ENCODE results near the gene SUGP1.

The SUGP1 gene

DNA sequence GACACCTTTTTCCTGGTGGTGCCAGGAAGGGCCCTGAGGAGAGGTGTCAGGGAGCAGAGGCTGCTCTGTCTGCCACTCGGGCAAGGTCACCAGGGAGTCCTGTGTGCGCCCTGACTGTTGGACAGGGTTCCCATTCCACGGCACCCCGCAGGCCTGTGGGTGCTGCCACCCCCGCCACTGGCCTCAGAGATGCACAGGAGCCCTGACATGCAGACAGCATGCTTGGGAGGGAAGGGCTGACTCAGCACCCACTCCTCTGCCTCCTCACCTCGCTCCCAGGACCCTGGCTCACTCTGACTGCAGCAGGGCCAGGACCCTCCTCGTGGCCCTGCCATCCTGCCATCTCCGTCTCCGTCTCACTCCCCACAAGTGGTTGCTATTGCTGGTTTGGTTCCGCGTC, 25.7 kb upstream of the SUGP1 start:
- Histone ChIP-seq H3K79me2 (ENCODE audit: insufficient read depth, low read length) (no peaks in the 10 kb centered on the region), H3K4me1 (ENCODE audit: insufficient read depth, low read length, severe bottlenecking) (no peaks in the 10 kb centered on the region), H3K4me2 (ENCODE audit: low read length) (no peak overlapping the region), H3K4me3 (ENCODE audit: low read depth, low read length, poor library complexity, severe bottlenecking) (no peak overlapping the region), H3K9ac (ENCODE audit: low read length) (no peak overlapping the region), H3K36me3 (ENCODE audit: insufficient read depth, low read length) (peaks cover 77% of the 10 kb centered on the region), H3K9me3 (ENCODE audit: low read length) (no peaks in the 10 kb centered on the region), H3K9me2 (ENCODE audit: low read depth, low read length) (no peaks in the 10 kb centered on the region), H2AFZ (ENCODE audit: low read length) (no peak overlapping the region), H3K27me3 (ENCODE audit: insufficient read depth, low read length) (no peaks in the 10 kb centered on the region), H3K27ac (ENCODE audit: low read depth, low read length, poor library complexity, severe bottlenecking) (no peak overlapping the region), H3F3A (ENCODE audit: insufficient read depth, low read length) (no peaks in the 10 kb centered on the region), H4K20me1 (ENCODE audit: insufficient read depth, low read length) (no peaks in the 10 kb centered on the region)
- TF ChIP-seq, protein P1, sequence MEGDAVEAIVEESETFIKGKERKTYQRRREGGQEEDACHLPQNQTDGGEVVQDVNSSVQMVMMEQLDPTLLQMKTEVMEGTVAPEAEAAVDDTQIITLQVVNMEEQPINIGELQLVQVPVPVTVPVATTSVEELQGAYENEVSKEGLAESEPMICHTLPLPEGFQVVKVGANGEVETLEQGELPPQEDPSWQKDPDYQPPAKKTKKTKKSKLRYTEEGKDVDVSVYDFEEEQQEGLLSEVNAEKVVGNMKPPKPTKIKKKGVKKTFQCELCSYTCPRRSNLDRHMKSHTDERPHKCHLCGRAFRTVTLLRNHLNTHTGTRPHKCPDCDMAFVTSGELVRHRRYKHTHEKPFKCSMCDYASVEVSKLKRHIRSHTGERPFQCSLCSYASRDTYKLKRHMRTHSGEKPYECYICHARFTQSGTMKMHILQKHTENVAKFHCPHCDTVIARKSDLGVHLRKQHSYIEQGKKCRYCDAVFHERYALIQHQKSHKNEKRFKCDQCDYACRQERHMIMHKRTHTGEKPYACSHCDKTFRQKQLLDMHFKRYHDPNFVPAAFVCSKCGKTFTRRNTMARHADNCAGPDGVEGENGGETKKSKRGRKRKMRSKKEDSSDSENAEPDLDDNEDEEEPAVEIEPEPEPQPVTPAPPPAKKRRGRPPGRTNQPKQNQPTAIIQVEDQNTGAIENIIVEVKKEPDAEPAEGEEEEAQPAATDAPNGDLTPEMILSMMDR (IDR thresholded peaks at IDR 0.05; ENCODE audit: low read length), result no peak
- no peak for TF ChIP-seq EZH2 (IDR thresholded peaks at IDR 0.05; ENCODE audit: borderline replicate concordance, low read length)

DNA sequence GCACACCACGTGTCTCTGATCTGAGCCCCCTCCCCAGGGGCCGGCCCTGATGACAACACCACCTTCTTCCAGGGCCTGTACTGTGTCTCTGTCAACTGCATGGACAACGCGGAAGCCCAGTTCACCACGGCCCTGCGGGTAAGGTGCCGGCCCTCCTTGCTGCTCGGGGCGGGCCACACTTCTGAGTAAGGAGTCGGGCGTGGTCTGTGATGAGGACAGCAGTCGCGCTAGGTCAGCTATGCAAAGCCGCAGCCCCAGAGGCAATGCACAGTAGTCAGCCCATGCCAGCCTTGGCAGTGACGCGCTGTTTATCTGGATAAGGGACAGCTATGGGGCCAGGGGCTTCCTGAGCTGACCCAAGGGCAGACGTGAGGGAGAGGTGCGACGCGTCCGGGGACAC, 24.9 kb upstream of the SUGP1 start:
- Histone ChIP-seq H3K9me2 (ENCODE audit: low read depth, low read length) (no peaks in the 10 kb centered on the region), H3K36me3 (ENCODE audit: insufficient read depth, low read length) (peaks cover 77% of the 10 kb centered on the region), H3K9ac (ENCODE audit: low read length) (no peak overlapping the region), H3K9me3 (ENCODE audit: low read length) (no peaks in the 10 kb centered on the region), H3K27ac (ENCODE audit: low read depth, low read length, poor library complexity, severe bottlenecking) (no peak overlapping the region), H3K4me2 (ENCODE audit: low read length) (no peak overlapping the region), H3K4me3 (ENCODE audit: low read depth, low read length, poor library complexity, severe bottlenecking) (no peak overlapping the region), H3K27me3 (ENCODE audit: insufficient read depth, low read length) (no peaks in the 10 kb centered on the region), H4K20me1 (ENCODE audit: insufficient read depth, low read length) (no peaks in the 10 kb centered on the region), H3F3A (ENCODE audit: insufficient read depth, low read length) (no peaks in the 10 kb centered on the region), H3K4me1 (ENCODE audit: insufficient read depth, low read length, severe bottlenecking) (no peaks in the 10 kb centered on the region), H2AFZ (ENCODE audit: low read length) (no peak overlapping the region), H3K79me2 (ENCODE audit: insufficient read depth, low read length) (no peaks in the 10 kb centered on the region)
- TF ChIP-seq EZH2 (IDR thresholded peaks at IDR 0.05; ENCODE audit: borderline replicate concordance, low read length), result no peak

DNA sequence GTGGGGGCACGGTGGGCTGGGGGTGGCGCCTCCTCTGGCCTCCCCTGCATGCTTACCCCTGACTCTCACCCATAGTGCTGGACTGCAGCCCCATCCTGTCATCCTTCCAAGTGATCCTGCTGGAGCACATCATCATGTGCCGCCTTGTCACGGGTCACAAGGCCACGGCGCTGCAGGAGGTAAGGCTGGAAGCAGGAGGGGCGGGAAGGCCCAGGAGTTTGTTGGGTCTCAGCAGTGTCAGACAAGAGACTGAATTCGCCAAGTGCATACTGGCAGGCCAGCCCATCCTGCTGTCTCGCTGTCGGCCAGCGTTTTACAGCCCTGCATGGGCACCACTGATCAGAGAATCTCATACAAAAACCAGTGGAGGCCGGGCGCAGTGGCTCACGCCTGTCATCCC, 23.5 kb upstream of the SUGP1 start:
- no peaks in the 10 kb centered on the region for H3K9me2 ChIP-seq (ENCODE audit: low read depth, low read length)
- H3K27me3 ChIP-seq (ENCODE audit: insufficient read depth, low read length), result no peaks in the 10 kb centered on the region
- no peak overlapping the region for H3K9ac ChIP-seq (ENCODE audit: low read length)
- H2AFZ ChIP-seq (ENCODE audit: low read length), result no peak overlapping the region
- H3F3A ChIP-seq (ENCODE audit: insufficient read depth, low read length), result no peaks in the 10 kb centered on the region
- H3K27ac ChIP-seq (ENCODE audit: low read depth, low read length, poor library complexity, severe bottlenecking), result no peak overlapping the region
- no peak for TF ChIP-seq EZH2 (IDR thresholded peaks at IDR 0.05; ENCODE audit: borderline replicate concordance, low read length)
- TF ChIP-seq, protein P1 (IDR thresholded peaks at IDR 0.05; ENCODE audit: low read length), result no peak
- H3K4me3 ChIP-seq (ENCODE audit: low read depth, low read length, poor library complexity, severe bottlenecking), result no peak overlapping the region
- H4K20me1 ChIP-seq (ENCODE audit: insufficient read depth, low read length), result no peaks in the 10 kb centered on the region
- no peaks in the 10 kb centered on the region for H3K9me3 ChIP-seq (ENCODE audit: low read length)
- H3K36me3 ChIP-seq (ENCODE audit: insufficient read depth, low read length), result peaks cover 71% of the 10 kb centered on the region
- H3K4me1 ChIP-seq (ENCODE audit: insufficient read depth, low read length, severe bottlenecking), result no peaks in the 10 kb centered on the region
- no peak overlapping the region for H3K4me2 ChIP-seq (ENCODE audit: low read length)
- H3K79me2 ChIP-seq (ENCODE audit: insufficient read depth, low read length), result no peaks in the 10 kb centered on the region

DNA sequence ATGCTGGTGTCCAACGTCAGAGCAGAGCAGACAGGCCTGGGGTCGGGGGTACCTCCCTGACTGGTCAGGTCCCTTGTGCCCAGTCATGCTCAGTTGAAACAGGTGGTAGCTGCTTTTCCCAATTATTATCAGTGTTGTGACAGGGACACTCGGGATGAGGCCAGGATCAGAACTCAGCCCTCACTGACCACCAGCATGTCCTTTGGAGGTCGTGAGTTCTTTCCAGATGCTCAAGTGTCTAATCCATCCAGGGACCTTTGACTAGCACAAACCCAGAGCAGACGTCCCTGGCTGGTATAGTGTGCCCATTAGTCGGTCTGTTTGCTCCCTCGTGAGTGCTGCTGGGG, 22.7 kb upstream of the SUGP1 start:
- H3K27me3 ChIP-seq (ENCODE audit: insufficient read depth, low read length), result no peaks in the 10 kb centered on the region
- H3K79me2 ChIP-seq (ENCODE audit: insufficient read depth, low read length), result no peaks in the 10 kb centered on the region
- peaks cover 74% of the 10 kb centered on the region for H3K36me3 ChIP-seq (ENCODE audit: insufficient read depth, low read length)

More for the DNA sequence above, 22.7 kb upstream of the SUGP1 start:
- no peak overlapping the region for H3K4me2 ChIP-seq (ENCODE audit: low read length)
- no peaks in the 10 kb centered on the region for H4K20me1 ChIP-seq (ENCODE audit: insufficient read depth, low read length)
- TF ChIP-seq, protein P1 (IDR thresholded peaks at IDR 0.05; ENCODE audit: low read length), result no peak
- no peak for TF ChIP-seq EZH2 (IDR thresholded peaks at IDR 0.05; ENCODE audit: borderline replicate concordance, low read length)
- H3K27ac ChIP-seq (ENCODE audit: low read depth, low read length, poor library complexity, severe bottlenecking), result no peak overlapping the region
- H3K9ac ChIP-seq (ENCODE audit: low read length), result no peak overlapping the region
- no peaks in the 10 kb centered on the region for H3K9me2 ChIP-seq (ENCODE audit: low read depth, low read length)
- H3K4me3 ChIP-seq (ENCODE audit: low read depth, low read length, poor library complexity, severe bottlenecking), result no peak overlapping the region
- no peak overlapping the region for H2AFZ ChIP-seq (ENCODE audit: low read length)
- H3K4me1 ChIP-seq (ENCODE audit: insufficient read depth, low read length, severe bottlenecking), result no peaks in the 10 kb centered on the region
- no peaks in the 10 kb centered on the region for H3K9me3 ChIP-seq (ENCODE audit: low read length)
- H3F3A ChIP-seq (ENCODE audit: insufficient read depth, low read length), result no peaks in the 10 kb centered on the region

Data from OCI-LY1 (cell line).